ENCODE measurements around the gene CFAP52. TPM values are rescaled to one million over a fixed set of nuclear protein-coding genes. Genes with fewer than 3 reads are reported as not detected.

Gene CFAP52
- total RNA-seq, 1 experiment from 2014 or later = not detected

- no peak for DNase-seq
- Histone ChIP-seq H3K36me3 (no peaks in the 10 kb centered on the region), H3K9me3 (peaks cover 4% of the 10 kb centered on the region), H3K27me3 (no peaks in the 10 kb centered on the region), H3K4me3 (no peak overlapping the region)
Measured at GRCh38 chr17:9666461-9667050, 90.1 kb downstream of the CFAP52 start.

GRCh38 chr17:9668517-9668916 lies 92.1 kb downstream of the CFAP52 start:
- H3K9me3 ChIP-seq = peaks cover 4% of the 10 kb centered on the region
- DNase-seq = peak; percentile 7
- no peaks in the 10 kb centered on the region for H3K27me3 ChIP-seq
- no peak overlapping the region for H3K4me3 ChIP-seq
- no peaks in the 10 kb centered on the region for H3K36me3 ChIP-seq

GRCh38 chr17:9669551-9670008 lies 93.1 kb downstream of the CFAP52 start:
- peaks cover 2% of the 10 kb centered on the region for H3K9me3 ChIP-seq
- H3K4me3 ChIP-seq = no peak overlapping the region
- peak; percentile 65 for DNase-seq
- H3K36me3 ChIP-seq = no peaks in the 10 kb centered on the region
- no peaks in the 10 kb centered on the region for H3K27me3 ChIP-seq

- no peaks in the 10 kb centered on the region for H3K27me3 ChIP-seq
- H3K36me3 ChIP-seq = no peaks in the 10 kb centered on the region
- H3K9me3 ChIP-seq = peaks cover 2% of the 10 kb centered on the region
- DNase-seq = no peak
- H3K4me3 ChIP-seq = no peak overlapping the region
Measured at GRCh38 chr17:9670596-9670995, 94.2 kb downstream of the CFAP52 start.

- no peaks in the 10 kb centered on the region for H3K27me3 ChIP-seq
- no peaks in the 10 kb centered on the region for H3K36me3 ChIP-seq
- DNase-seq = no peak
- peaks cover 4% of the 10 kb centered on the region for H3K9me3 ChIP-seq
- no peak overlapping the region for H3K4me3 ChIP-seq
Measured at GRCh38 chr17:9671559-9671958, 95.1 kb downstream of the CFAP52 start.

- no peak overlapping the region for H3K4me3 ChIP-seq
- H3K27me3 ChIP-seq = no peaks in the 10 kb centered on the region
- peaks cover 2% of the 10 kb centered on the region; the same call in 1 of the 2 replicates for H3K9me3 ChIP-seq
- DNase-seq = no peak
- no peaks in the 10 kb centered on the region for H3K36me3 ChIP-seq
Measured at GRCh38 chr17:9672266-9672665, 95.8 kb downstream of the CFAP52 start.

- Histone ChIP-seq H3K4me3 (no peak overlapping the region), H3K27me3 (no peaks in the 10 kb centered on the region)
Measured at GRCh38 chr17:9672691-9673090, 96.2 kb downstream of the CFAP52 start.

GRCh38 chr17:9676084-9676483 lies 99.6 kb downstream of the CFAP52 start:
- Histone ChIP-seq H3K27me3 (no peaks in the 10 kb centered on the region), H3K9me3 (peaks cover 15% of the 10 kb centered on the region), H3K4me3 (no peak overlapping the region), H3K36me3 (peaks cover 11% of the 10 kb centered on the region)
- no peak for DNase-seq

More at GRCh38 chr17:9672691-9673090, 96.2 kb downstream of the CFAP52 start:
- H3K36me3 ChIP-seq = no peaks in the 10 kb centered on the region
- H3K9me3 ChIP-seq = peaks cover 2% of the 10 kb centered on the region; the same call in 1 of the 2 replicates
- no peak for DNase-seq

GRCh38 chr17:9676820-9677310 lies 100.4 kb downstream of the CFAP52 start:
- Histone ChIP-seq H3K9me3 (peaks cover 15% of the 10 kb centered on the region), H3K27me3 (no peaks in the 10 kb centered on the region), H3K4me3 (no peak overlapping the region), H3K36me3 (peaks cover 11% of the 10 kb centered on the region)
- DNase-seq = peak; percentile 66

- Histone ChIP-seq H3K27me3 (no peaks in the 10 kb centered on the region), H3K4me3 (no peak overlapping the region), H3K36me3 (peaks cover 11% of the 10 kb centered on the region), H3K9me3 (peaks cover 15% of the 10 kb centered on the region)
- DNase-seq = peak; percentile 39
Measured at GRCh38 chr17:9677411-9677810, 101.0 kb downstream of the CFAP52 start.

- no peak for DNase-seq
- H3K9me3 ChIP-seq = peaks cover 15% of the 10 kb centered on the region
- peaks cover 11% of the 10 kb centered on the region for H3K36me3 ChIP-seq
- H3K4me3 ChIP-seq = no peak overlapping the region
- no peaks in the 10 kb centered on the region for H3K27me3 ChIP-seq
Measured at GRCh38 chr17:9677896-9678295, 101.5 kb downstream of the CFAP52 start.

- H3K27me3 ChIP-seq = no peaks in the 10 kb centered on the region
- peaks cover 5% of the 10 kb centered on the region for H3K36me3 ChIP-seq
- peak; percentile 93 for DNase-seq
- no peak overlapping the region for H3K4me3 ChIP-seq
- peaks cover 6% of the 10 kb centered on the region for H3K9me3 ChIP-seq
Measured at GRCh38 chr17:9684955-9685621, 108.6 kb downstream of the CFAP52 start.

Other genes starting within 250 kb of the CFAP52 start
- 35.4 and 103 TPM in 2 replicates for gene STX8, start 822 bp upstream of the CFAP52 start, total RNA-seq (2014; rRNA removed; shearing (Covaris generic); ENCODE audit: low replicate concordance)
- gene USP43, start 68.9 kb downstream of the CFAP52 start, total RNA-seq (2014; rRNA removed; shearing (Covaris generic); ENCODE audit: low replicate concordance) = 2.7 TPM in 2 replicates
- gene DHRS7C, start 214.9 kb downstream of the CFAP52 start, total RNA-seq (2014; rRNA removed; shearing (Covaris generic); ENCODE audit: low replicate concordance) = not detected in 2 replicates
- gene GSG1L2, start 245.4 kb downstream of the CFAP52 start, total RNA-seq (2014; rRNA removed; shearing (Covaris generic); ENCODE audit: low replicate concordance) = not detected in 2 replicates
- gene GLP2R, start 249.3 kb downstream of the CFAP52 start, total RNA-seq (2014; rRNA removed; shearing (Covaris generic); ENCODE audit: low replicate concordance) = 0.03 TPM in 1 of 2 replicates, not detected in the other

All from MG63 (cell line).